Endodermal cell (in vitro differentiated cells): Measurements from ENCODE around the gene SPTA1. TPM values are rescaled to one million over a fixed set of nuclear protein-coding genes. Genes with fewer than 3 reads are reported as not detected.

Experiments
- DNase-seq: peaks from one replicate; pipeline ENCODE4 v3.0.0-alpha.2; 2017
- H3K27ac ChIP-seq: 2 replicates; pipeline ENCODE4 v1.5.1; 2013; ENCODE audit warnings: mild to moderate bottlenecking, low read depth, low read length, moderate library complexity
- H3K27me3 ChIP-seq: 2 replicates; pipeline ENCODE4 v1.6.1; 2013; ENCODE audit warnings: mild to moderate bottlenecking, low read length, moderate library complexity; ENCODE audit not compliant: insufficient read depth, control insufficient read depth, poor library complexity, severe bottlenecking
- H3K36me3 ChIP-seq: 2 replicates; pipeline ENCODE4 v1.7.0; 2013; ENCODE audit warnings: mild to moderate bottlenecking, low read length, moderate library complexity; ENCODE audit not compliant: control insufficient read depth, insufficient read depth
- H3K4me1 ChIP-seq: one replicate; pipeline ENCODE4 v1.7.0; 2013; ENCODE audit warnings: low read length; ENCODE audit not compliant: control insufficient read depth, insufficient read depth
- H3K4me3 ChIP-seq: 2 replicates; pipeline ENCODE4 v1.5.1; 2013; ENCODE audit warnings: mild to moderate bottlenecking, low read length, moderate library complexity
- H3K9ac ChIP-seq: 2 replicates; pipeline ENCODE4 v1.6.1; 2013; ENCODE audit warnings: mild to moderate bottlenecking, low read length, moderate library complexity; ENCODE audit not compliant: poor library complexity, severe bottlenecking; ENCODE audit errors: extremely low read depth
- H3K9me3 ChIP-seq: 2 replicates; pipeline ENCODE4 v1.6.1; 2013; ENCODE audit warnings: mild to moderate bottlenecking, low read length, moderate library complexity; ENCODE audit not compliant: control insufficient read depth
- H3K27ac Mint-ChIP-seq: 2 replicates; pipeline ENCODE4 v1.8.0; 2020; ENCODE audit warnings: mixed read lengths
- H3K27me3 Mint-ChIP-seq: 2 replicates; pipeline ENCODE4 v1.8.0; 2021; ENCODE audit warnings: mild to moderate bottlenecking, mixed read lengths; ENCODE audit not compliant: insufficient read depth
- H3K36me3 Mint-ChIP-seq: 2 replicates; pipeline ENCODE4 v1.8.0; 2020; ENCODE audit warnings: low read depth, mixed read lengths
- H3K4me1 Mint-ChIP-seq: 2 replicates; pipeline ENCODE4 v1.8.0; 2020; ENCODE audit warnings: mixed read lengths
- H3K4me3 Mint-ChIP-seq: 2 replicates; pipeline ENCODE4 v1.8.0; 2020; ENCODE audit warnings: mild to moderate bottlenecking, moderate library complexity, mixed read lengths
- H3K9me3 Mint-ChIP-seq: 2 replicates; pipeline ENCODE4 v1.8.0; 2020; ENCODE audit warnings: mild to moderate bottlenecking, mixed read lengths
- WGBS, 2 experiments: methylation state at CpG; one replicate each; pipeline versions ENCODE4 v1.1.5 to v1.1.7; 2013; ENCODE audit warnings: missing lambda C conversion rate in 2 of 2, mixed read lengths in 1 of 2; ENCODE audit not compliant: insufficient coverage in 1 of 2, insufficient read length in 1 of 2; 5-methylcytosine and 5-hydroxymethylcytosine counted together
- total RNA-seq, 2 donors: library from RNA; stranded (reverse); fragmentation: NEBNext Ultra II Directional in 1 of 2; extraction: Animal tissue kit (Norgen Biotek cat#: 25700) in 1 of 2; gene quantifications; 2 replicates in 1 of 2; 3 replicates in 1 of 2; pipeline ENCODE4 v1.2.1, GENCODE V29; 2021
- TF ChIP-seq, protein P1 (sequence below): fragments of 200-600 bp; sonication (generic); conservative IDR thresholded peaks from 2 replicates; pipeline ENCODE4 v1.5.0; 2021; ENCODE audit warnings: antibody characterized with exemption, mild to moderate bottlenecking

The SPTA1 gene
- total RNA-seq, 2 donors from 2014 or later: not detected

DNA sequence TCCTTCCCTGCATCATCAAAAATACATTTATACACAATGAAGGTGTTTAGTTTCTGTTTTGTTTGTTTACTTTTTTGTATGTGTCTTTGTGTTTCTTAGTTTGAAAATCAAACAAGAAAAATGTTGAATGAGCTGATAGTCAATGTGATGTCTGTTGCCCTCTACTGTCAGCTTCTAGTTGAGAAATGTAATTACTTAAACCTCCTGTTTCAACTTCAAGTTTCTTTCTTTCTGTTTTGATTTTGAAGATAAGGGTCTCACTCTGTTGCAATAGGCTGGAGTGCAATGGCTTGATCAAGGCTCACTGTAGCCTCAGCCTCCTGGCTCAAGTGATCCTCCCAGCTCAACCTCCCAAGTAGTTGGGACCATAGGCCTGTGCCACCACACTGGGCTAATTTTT lies 37.5 kb downstream of the SPTA1 start:
- Histone ChIP-seq H3K9me3 (no peaks in the 10 kb centered on the region), H3K36me3 (no peaks in the 10 kb centered on the region), H3K4me1 (no peaks in the 10 kb centered on the region), H3K27me3 (no peaks in the 10 kb centered on the region), H3K27ac (no peak overlapping the region), H3K4me3 (no peak overlapping the region), H3K9ac (no peak overlapping the region)
- Mint-ChIP-seq H3K27ac (no peak overlapping the region), H3K4me3 (no peak overlapping the region), H3K4me1 (no peaks in the 10 kb centered on the region), H3K9me3 (no peaks in the 10 kb centered on the region), H3K36me3 (no peaks in the 10 kb centered on the region), H3K27me3 (no peaks in the 10 kb centered on the region)
- no peak for DNase-seq
- TF ChIP-seq, protein P1, sequence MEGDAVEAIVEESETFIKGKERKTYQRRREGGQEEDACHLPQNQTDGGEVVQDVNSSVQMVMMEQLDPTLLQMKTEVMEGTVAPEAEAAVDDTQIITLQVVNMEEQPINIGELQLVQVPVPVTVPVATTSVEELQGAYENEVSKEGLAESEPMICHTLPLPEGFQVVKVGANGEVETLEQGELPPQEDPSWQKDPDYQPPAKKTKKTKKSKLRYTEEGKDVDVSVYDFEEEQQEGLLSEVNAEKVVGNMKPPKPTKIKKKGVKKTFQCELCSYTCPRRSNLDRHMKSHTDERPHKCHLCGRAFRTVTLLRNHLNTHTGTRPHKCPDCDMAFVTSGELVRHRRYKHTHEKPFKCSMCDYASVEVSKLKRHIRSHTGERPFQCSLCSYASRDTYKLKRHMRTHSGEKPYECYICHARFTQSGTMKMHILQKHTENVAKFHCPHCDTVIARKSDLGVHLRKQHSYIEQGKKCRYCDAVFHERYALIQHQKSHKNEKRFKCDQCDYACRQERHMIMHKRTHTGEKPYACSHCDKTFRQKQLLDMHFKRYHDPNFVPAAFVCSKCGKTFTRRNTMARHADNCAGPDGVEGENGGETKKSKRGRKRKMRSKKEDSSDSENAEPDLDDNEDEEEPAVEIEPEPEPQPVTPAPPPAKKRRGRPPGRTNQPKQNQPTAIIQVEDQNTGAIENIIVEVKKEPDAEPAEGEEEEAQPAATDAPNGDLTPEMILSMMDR: peak; percentile 53

DNA sequence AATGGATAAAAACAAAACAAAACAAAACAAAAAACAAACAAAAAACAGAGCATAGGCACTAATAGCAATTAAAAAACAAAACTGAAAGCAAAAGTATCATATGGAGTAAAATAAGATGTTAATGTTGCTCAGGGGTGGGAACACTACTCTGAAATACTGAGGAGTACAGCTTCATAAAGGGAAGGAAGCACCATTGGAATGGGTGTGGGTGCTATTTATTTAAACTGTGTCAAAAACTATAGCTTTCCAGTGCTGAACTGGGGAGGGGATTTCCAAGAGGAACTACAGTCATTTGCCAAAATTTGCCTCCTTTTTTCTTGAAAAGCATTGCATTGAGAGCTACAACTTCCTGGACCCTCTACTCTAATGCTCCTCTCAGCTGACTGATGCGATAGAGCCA lies 40.0 kb downstream of the SPTA1 start:
- Mint-ChIP-seq H3K27me3 (no peaks in the 10 kb centered on the region), H3K27ac (no peak overlapping the region), H3K4me3 (no peak overlapping the region), H3K36me3 (no peaks in the 10 kb centered on the region), H3K9me3 (no peaks in the 10 kb centered on the region), H3K4me1 (no peaks in the 10 kb centered on the region)
- no peaks in the 10 kb centered on the region for H3K36me3 ChIP-seq
- H3K9ac ChIP-seq: no peak overlapping the region
- TF ChIP-seq, protein P1: no peak
- H3K9me3 ChIP-seq: no peaks in the 10 kb centered on the region
- whole genome bisulfite sequencing, 2 experiments: 100% methylated on average over 1 of the region's 1 CpG
- no peak overlapping the region for H3K4me3 ChIP-seq
- H3K4me1 ChIP-seq: no peaks in the 10 kb centered on the region
- DNase-seq: no peak
- no peaks in the 10 kb centered on the region for H3K27me3 ChIP-seq
- no peak overlapping the region for H3K27ac ChIP-seq

DNA sequence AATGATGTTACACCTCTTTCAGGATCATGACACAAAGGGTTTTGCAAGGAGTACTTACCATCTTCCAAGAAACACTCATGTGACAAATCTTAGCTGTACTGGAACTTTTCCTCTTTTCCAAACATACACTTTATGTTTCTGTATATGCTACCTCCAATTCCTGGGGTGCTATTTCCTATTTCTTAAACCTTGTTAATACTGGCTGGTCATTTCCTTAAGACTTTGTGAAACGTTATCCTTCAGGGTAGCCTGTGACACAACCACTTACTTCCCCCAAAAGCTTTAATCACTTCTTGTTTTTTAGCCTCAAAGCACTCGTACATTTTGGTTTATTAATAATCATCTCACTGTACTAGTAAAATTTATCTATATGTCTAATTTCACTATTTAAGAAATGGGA lies 42.1 kb downstream of the SPTA1 start:
- Mint-ChIP-seq H3K27ac (no peak overlapping the region), H3K4me1 (no peaks in the 10 kb centered on the region), H3K36me3 (no peaks in the 10 kb centered on the region), H3K9me3 (no peaks in the 10 kb centered on the region), H3K27me3 (no peaks in the 10 kb centered on the region), H3K4me3 (no peak overlapping the region)
- Histone ChIP-seq H3K27me3 (no peaks in the 10 kb centered on the region), H3K4me3 (no peak overlapping the region), H3K27ac (no peak overlapping the region), H3K9me3 (no peaks in the 10 kb centered on the region), H3K4me1 (no peaks in the 10 kb centered on the region), H3K9ac (no peak overlapping the region), H3K36me3 (no peaks in the 10 kb centered on the region)
- TF ChIP-seq, protein P1: no peak
- DNase-seq: no peak
- WGBS, 2 experiments: 80 to 85% methylated on average over 1 to 2 of the region's 2 CpGs
